HL-60 (cell line): ENCODE results near the gene KIAA0232.

Experiments
- DNase-seq, 2 experiments: peaks; one replicate each; pipeline ENCODE4 v3.0.0-alpha.2; 2010 to 2020; ENCODE audit warnings: low read depth in 1 of 2, low spot score in 1 of 2
- H3K27ac ChIP-seq: fragments of 250-450 bp; sonication (Bioruptor Pico); replicated peaks from 2 replicates; pipeline ENCODE4 v1.5.1; 2020; ENCODE audit warnings: mild to moderate bottlenecking, moderate library complexity
- H3K27me3 ChIP-seq: fragments of 250-450 bp; sonication (Bioruptor Pico); 2 replicates; pipeline ENCODE4 v1.5.1; 2021; ENCODE audit warnings: mild to moderate bottlenecking, moderate library complexity; ENCODE audit not compliant: insufficient read depth, poor library complexity, severe bottlenecking
- H3K4me3 ChIP-seq: replicated peaks from 2 replicates; pipeline ENCODE4 v1.5.1; 2011; ENCODE audit warnings: mild to moderate bottlenecking, control low read depth, low read length; ENCODE audit not compliant: insufficient read depth
- CTCF ChIP-seq: IDR thresholded peaks from one replicate; pipeline ENCODE4 v1.5.1; 2011; ENCODE audit warnings: low read length, control low read depth, inconsistent platforms; ENCODE audit not compliant: insufficient read depth
- GABPA ChIP-seq: IDR thresholded peaks from 2 replicates; pipeline ENCODE4 v1.6.1; 2012; ENCODE audit warnings: low read depth
- POLR2AphosphoS5 ChIP-seq: IDR thresholded peaks from 2 replicates; pipeline ENCODE4 v1.6.1; 2012; ENCODE audit warnings: low read depth
- REST ChIP-seq: IDR thresholded peaks from 2 replicates; pipeline ENCODE4 v1.6.1; 2012; ENCODE audit warnings: low read depth; ENCODE audit not compliant: insufficient replicate concordance
- SPI1 ChIP-seq: IDR thresholded peaks from 2 replicates; pipeline ENCODE4 v1.6.1; 2012; ENCODE audit warnings: low read depth, mild to moderate bottlenecking, borderline replicate concordance

KIAA0232 gene

GRCh38 chr4:6799091-6799490 is 16.6 kb downstream of the KIAA0232 start:
- DNase-seq = no peak
- Histone ChIP-seq H3K4me3 (no peak overlapping the region), H3K27me3 (no peaks in the 10 kb centered on the region), H3K27ac (no peak overlapping the region)
- TF ChIP-seq SPI1 (no peak), POLR2AphosphoS5 (no peak), GABPA (no peak), CTCF (no peak), REST (no peak)

GRCh38 chr4:6802025-6802424 is 19.5 kb downstream of the KIAA0232 start:
- Histone ChIP-seq H3K27me3 (no peaks in the 10 kb centered on the region), H3K4me3 (no peak overlapping the region), H3K27ac (no peak overlapping the region)
- no peak for TF ChIP-seq CTCF
- TF ChIP-seq REST = no peak
- TF ChIP-seq GABPA = no peak
- TF ChIP-seq SPI1 = no peak
- TF ChIP-seq POLR2AphosphoS5 = no peak
- no peak for DNase-seq

- no peak for DNase-seq
- no peaks in the 10 kb centered on the region for H3K27me3 ChIP-seq
- H3K27ac ChIP-seq = no peak overlapping the region
- H3K4me3 ChIP-seq = no peak overlapping the region
- TF ChIP-seq SPI1 = no peak
- TF ChIP-seq CTCF = no peak
- no peak for TF ChIP-seq REST
Measured at GRCh38 chr4:6802626-6803025, 20.1 kb downstream of the KIAA0232 start.
